Keratinocyte (primary cell): ENCODE results near the gene PAGE1.

ENCODE experiments used
- EZH2 ChIP-seq: IDR thresholded peaks from one replicate; pipeline ENCODE4 v1.6.1; 2012; ENCODE audit warnings: inconsistent platforms, mild to moderate bottlenecking, low read length, moderate library complexity
- TF ChIP-seq, protein P1 (sequence below), 3 experiments: IDR thresholded peaks in 1 of 3; conservative IDR thresholded peaks in 1 of 3; optimal IDR thresholded peaks in 1 of 3; 2 replicates in 2 of 3; 3 replicates in 1 of 3; pipeline versions ENCODE3 to v1.5.1; 2011; ENCODE audit warnings: low read length in 3 of 3, mild to moderate bottlenecking in 3 of 3, moderate library complexity in 2 of 3, control low read depth in 1 of 3, inconsistent platforms in 1 of 3; ENCODE audit not compliant: insufficient read depth in 2 of 3; ENCODE audit errors: extremely low read depth in 1 of 3

DNA sequence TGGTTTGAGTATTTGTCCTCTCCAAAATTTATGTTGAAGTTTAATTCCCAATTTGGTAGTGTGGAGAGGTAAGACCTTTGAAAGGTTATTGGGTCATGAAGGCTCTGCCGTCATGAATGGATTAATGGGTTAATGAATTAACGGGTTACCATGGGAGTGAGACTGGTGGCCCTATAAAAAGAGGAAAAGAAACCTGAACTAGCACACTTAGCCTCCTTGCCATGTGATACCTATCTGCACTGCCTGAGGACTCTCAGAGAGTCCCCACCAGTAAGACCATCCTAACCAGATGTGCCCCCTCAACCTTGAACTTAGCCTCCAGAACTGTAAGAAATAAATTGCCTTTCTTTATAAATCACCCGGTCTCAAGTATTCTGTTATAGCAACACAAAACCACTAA is 39.3 kb downstream of the PAGE1 start:
- no peak for TF ChIP-seq EZH2
- TF ChIP-seq, protein P1, sequence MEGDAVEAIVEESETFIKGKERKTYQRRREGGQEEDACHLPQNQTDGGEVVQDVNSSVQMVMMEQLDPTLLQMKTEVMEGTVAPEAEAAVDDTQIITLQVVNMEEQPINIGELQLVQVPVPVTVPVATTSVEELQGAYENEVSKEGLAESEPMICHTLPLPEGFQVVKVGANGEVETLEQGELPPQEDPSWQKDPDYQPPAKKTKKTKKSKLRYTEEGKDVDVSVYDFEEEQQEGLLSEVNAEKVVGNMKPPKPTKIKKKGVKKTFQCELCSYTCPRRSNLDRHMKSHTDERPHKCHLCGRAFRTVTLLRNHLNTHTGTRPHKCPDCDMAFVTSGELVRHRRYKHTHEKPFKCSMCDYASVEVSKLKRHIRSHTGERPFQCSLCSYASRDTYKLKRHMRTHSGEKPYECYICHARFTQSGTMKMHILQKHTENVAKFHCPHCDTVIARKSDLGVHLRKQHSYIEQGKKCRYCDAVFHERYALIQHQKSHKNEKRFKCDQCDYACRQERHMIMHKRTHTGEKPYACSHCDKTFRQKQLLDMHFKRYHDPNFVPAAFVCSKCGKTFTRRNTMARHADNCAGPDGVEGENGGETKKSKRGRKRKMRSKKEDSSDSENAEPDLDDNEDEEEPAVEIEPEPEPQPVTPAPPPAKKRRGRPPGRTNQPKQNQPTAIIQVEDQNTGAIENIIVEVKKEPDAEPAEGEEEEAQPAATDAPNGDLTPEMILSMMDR (optimal IDR thresholded peaks at IDR 0.05 in 1 of 3, IDR thresholded peaks at IDR 0.05 in 1 of 3, conservative IDR thresholded peaks at IDR 0.05 in 1 of 3; ENCODE audit: extremely low read depth in 1 of 3, insufficient read depth in 2 of 3, low read length in 3 of 3): no peak
